Measurements from ENCODE around the gene TMCO2. TPM values are rescaled to one million over a fixed set of nuclear protein-coding genes. Genes with fewer than 3 reads are reported as not detected.
"Not testable (repeated sequence)": the region's sequence is repeated elsewhere in the genome, so short reads cannot be mapped to it uniquely, and the experiment has no call there.

TMCO2 gene
- total RNA-seq, result not detected

GRCh38 chr1:40247655-40248054, at the start of gene TMCO2:
Gene TMCO2, plus strand, starts transcription at chr1:40247937. Its CDS starts 57 bp downstream, at chr1:40247994.
- DNase-seq (ENCODE audit: low spot score), result no peak

- DNase-seq (ENCODE audit: low spot score), result no peak
Measured at GRCh38 chr1:40199126-40199525, 48.6 kb upstream of the TMCO2 start.

- no peak for DNase-seq (ENCODE audit: low spot score)
Measured at GRCh38 chr1:40204856-40205255, 42.9 kb upstream of the TMCO2 start.

- DNase-seq (ENCODE audit: low spot score), result no peak
Measured at GRCh38 chr1:40210511-40211204, 37.1 kb upstream of the TMCO2 start.

GRCh38 chr1:40218333-40218732, 29.4 kb upstream of the TMCO2 start:
- DNase-seq (ENCODE audit: low spot score), result no peak

- not testable (repeated sequence) for DNase-seq (ENCODE audit: low spot score)
Measured at GRCh38 chr1:40221471-40221905, 26.2 kb upstream of the TMCO2 start.

- no peak for DNase-seq (ENCODE audit: low spot score)
Measured at GRCh38 chr1:40221977-40222772, 25.6 kb upstream of the TMCO2 start.

- DNase-seq (ENCODE audit: low spot score), result no peak
Measured at GRCh38 chr1:40224040-40224439, 23.7 kb upstream of the TMCO2 start.

GRCh38 chr1:40226192-40226591, 21.5 kb upstream of the TMCO2 start:
- no peak for DNase-seq (ENCODE audit: low spot score)

GRCh38 chr1:40232444-40232843, 15.3 kb upstream of the TMCO2 start:
- DNase-seq (ENCODE audit: low spot score), result no peak

- no peak for DNase-seq (ENCODE audit: low spot score)
Measured at GRCh38 chr1:40239626-40240025, 8.1 kb upstream of the TMCO2 start.

GRCh38 chr1:40240390-40240789, 7.3 kb upstream of the TMCO2 start:
- DNase-seq (ENCODE audit: low spot score), result no peak

GRCh38 chr1:40241362-40241761, 6.4 kb upstream of the TMCO2 start:
- DNase-seq (ENCODE audit: low spot score), result no peak

GRCh38 chr1:40243351-40243750, 4.4 kb upstream of the TMCO2 start:
- DNase-seq (ENCODE audit: low spot score), result no peak

- no peak for DNase-seq (ENCODE audit: low spot score)
Measured at GRCh38 chr1:40244138-40244744, 3.5 kb upstream of the TMCO2 start.

- DNase-seq (ENCODE audit: low spot score), result no peak
Measured at GRCh38 chr1:40245686-40246085, 2.1 kb upstream of the TMCO2 start.

GRCh38 chr1:40248412-40248811, 675 bp downstream of the TMCO2 start:
- DNase-seq (ENCODE audit: low spot score), result no peak

- no peak for DNase-seq (ENCODE audit: low spot score)
Measured at GRCh38 chr1:40251456-40251855, 3.7 kb downstream of the TMCO2 start.

GRCh38 chr1:40252601-40253000, 4.9 kb downstream of the TMCO2 start:
- DNase-seq (ENCODE audit: low spot score), result no peak

- no peak for DNase-seq (ENCODE audit: low spot score)
Measured at GRCh38 chr1:40255231-40255630, 7.5 kb downstream of the TMCO2 start.

- DNase-seq (ENCODE audit: low spot score), result no peak
Measured at GRCh38 chr1:40256401-40257084, 8.8 kb downstream of the TMCO2 start.

- DNase-seq (ENCODE audit: low spot score), result no peak
Measured at GRCh38 chr1:40257313-40257687, 9.6 kb downstream of the TMCO2 start.
